MM.1S (cell line): ENCODE data around the gene HMGB3.

Experiments
- EZH2 ChIP-seq: fragments of 300-600 bp; sonication (generic); optimal IDR thresholded peaks from 2 replicates; pipeline ENCODE3; 2017; ENCODE audit warnings: low read depth, mild to moderate bottlenecking, antibody characterized with exemption, low read length, mixed read lengths
- TF ChIP-seq, protein P1 (sequence below): fragments of 300-600 bp; sonication (generic); IDR thresholded peaks from 2 replicates; pipeline ENCODE4 v1.5.1; 2016; ENCODE audit warnings: antibody characterized with exemption, low read length, mixed read lengths

- TF ChIP-seq EZH2: no peak
- TF ChIP-seq, protein P1, sequence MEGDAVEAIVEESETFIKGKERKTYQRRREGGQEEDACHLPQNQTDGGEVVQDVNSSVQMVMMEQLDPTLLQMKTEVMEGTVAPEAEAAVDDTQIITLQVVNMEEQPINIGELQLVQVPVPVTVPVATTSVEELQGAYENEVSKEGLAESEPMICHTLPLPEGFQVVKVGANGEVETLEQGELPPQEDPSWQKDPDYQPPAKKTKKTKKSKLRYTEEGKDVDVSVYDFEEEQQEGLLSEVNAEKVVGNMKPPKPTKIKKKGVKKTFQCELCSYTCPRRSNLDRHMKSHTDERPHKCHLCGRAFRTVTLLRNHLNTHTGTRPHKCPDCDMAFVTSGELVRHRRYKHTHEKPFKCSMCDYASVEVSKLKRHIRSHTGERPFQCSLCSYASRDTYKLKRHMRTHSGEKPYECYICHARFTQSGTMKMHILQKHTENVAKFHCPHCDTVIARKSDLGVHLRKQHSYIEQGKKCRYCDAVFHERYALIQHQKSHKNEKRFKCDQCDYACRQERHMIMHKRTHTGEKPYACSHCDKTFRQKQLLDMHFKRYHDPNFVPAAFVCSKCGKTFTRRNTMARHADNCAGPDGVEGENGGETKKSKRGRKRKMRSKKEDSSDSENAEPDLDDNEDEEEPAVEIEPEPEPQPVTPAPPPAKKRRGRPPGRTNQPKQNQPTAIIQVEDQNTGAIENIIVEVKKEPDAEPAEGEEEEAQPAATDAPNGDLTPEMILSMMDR: no peak
Measured at GRCh38 chrX:150982235-150982787, 824 bp upstream of the HMGB3 start.
